AG04450 (cell line): ENCODE results near the gene SLC17A5. TPM values are rescaled to one million over a fixed set of nuclear protein-coding genes. Genes with fewer than 3 reads are reported as not detected.

ENCODE experiments used
- CTCF ChIA-PET: fragments of 300-600, 350-600 bp; formaldehyde crosslinking; extraction: SDS; loops from one replicate; lab custom pipeline; 2022; ENCODE audit warnings: antibody characterized with exemption, inconsistent platforms; lab: Charles Lee
- POLR2A ChIA-PET: fragments of 350-600 bp; formaldehyde crosslinking; extraction: SDS; loops from one replicate; lab custom pipeline; 2021; ENCODE audit warnings: antibody characterized with exemption, inconsistent platforms; lab: Yijun Ruan, JAX
- DNase-seq: peaks from one replicate; pipeline ENCODE4 v3.0.0-alpha.2; 2011; ENCODE audit warnings: low read depth, low spot score
- H3K27ac ChIP-seq: one replicate; pipeline ENCODE4 v1.5.1; 2012; ENCODE audit warnings: low read depth, low read length, control low read depth
- H3K27me3 ChIP-seq: one replicate; pipeline ENCODE4 v1.6.0; 2012; ENCODE audit warnings: low read length; ENCODE audit not compliant: control insufficient read depth, insufficient read depth
- H3K4me3 ChIP-seq: 2 replicates; pipeline ENCODE4 v1.5.1; 2011; ENCODE audit warnings: mild to moderate bottlenecking, low read depth, low read length, control low read depth
- H3K9me3 ChIP-seq: 2 replicates; pipeline ENCODE4 v1.5.1; 2012; ENCODE audit warnings: low read length; ENCODE audit not compliant: control insufficient read depth, insufficient read depth
- polyA plus RNA-seq: library from polyadenylated mRNA; depleted of rRNA; stranded (reverse); fragments of >200 nt; gene quantifications from 2 replicates; pipeline ENCODE4 v1.2.3, GENCODE V29; 2011
- TF ChIP-seq, protein P1 (sequence below): IDR thresholded peaks from 2 replicates; pipeline ENCODE4 v1.5.1; 2011; ENCODE audit warnings: low read depth, low read length, control low read depth, inconsistent platforms

The SLC17A5 gene
- polyA plus RNA-seq, 1 experiment: 34.0 TPM

DNA sequence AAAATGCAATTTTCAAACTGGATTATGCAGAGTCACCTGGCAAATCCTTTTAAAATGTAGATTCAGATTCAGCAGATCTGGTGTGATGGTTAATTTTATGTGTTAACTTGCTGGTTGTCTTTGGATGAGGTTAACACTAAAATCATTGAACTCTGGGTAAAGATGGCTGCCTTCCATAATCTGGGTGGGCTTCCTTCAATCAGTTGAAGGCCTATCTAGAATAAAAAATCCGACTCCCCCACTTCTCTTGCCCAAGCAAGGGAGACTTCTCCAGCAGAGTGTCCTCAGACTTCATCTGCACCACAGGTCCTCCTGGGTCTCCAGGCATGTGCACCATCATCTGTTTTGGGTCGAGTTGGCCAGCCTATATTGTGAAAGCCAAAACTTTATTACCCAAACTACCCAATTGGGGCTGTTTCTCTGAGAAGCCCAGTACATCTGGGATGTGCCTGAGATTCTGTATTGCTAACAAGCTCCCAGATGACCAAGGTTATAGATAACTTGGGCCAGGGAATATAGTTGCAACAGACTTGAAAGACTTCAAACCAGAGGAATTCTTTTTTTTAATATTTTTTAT lies 1.6 kb upstream of the SLC17A5 start:
- no peak for DNase-seq
- no peaks in the 10 kb centered on the region for H3K27me3 ChIP-seq
- H3K4me3 ChIP-seq: no peak overlapping the region
- TF ChIP-seq, protein P1, sequence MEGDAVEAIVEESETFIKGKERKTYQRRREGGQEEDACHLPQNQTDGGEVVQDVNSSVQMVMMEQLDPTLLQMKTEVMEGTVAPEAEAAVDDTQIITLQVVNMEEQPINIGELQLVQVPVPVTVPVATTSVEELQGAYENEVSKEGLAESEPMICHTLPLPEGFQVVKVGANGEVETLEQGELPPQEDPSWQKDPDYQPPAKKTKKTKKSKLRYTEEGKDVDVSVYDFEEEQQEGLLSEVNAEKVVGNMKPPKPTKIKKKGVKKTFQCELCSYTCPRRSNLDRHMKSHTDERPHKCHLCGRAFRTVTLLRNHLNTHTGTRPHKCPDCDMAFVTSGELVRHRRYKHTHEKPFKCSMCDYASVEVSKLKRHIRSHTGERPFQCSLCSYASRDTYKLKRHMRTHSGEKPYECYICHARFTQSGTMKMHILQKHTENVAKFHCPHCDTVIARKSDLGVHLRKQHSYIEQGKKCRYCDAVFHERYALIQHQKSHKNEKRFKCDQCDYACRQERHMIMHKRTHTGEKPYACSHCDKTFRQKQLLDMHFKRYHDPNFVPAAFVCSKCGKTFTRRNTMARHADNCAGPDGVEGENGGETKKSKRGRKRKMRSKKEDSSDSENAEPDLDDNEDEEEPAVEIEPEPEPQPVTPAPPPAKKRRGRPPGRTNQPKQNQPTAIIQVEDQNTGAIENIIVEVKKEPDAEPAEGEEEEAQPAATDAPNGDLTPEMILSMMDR: no peak
- POLR2A ChIA-PET: no interaction called here
- CTCF ChIA-PET: interaction anchor here (1.3 kb wide), 1 partner anchor 1555 kb away, joined by 3 read pairs; no protein-coding TSS in a partner anchor
- no peak overlapping the region for H3K27ac ChIP-seq
- no peaks in the 10 kb centered on the region; the same call in 1 of the 2 replicates for H3K9me3 ChIP-seq

DNA sequence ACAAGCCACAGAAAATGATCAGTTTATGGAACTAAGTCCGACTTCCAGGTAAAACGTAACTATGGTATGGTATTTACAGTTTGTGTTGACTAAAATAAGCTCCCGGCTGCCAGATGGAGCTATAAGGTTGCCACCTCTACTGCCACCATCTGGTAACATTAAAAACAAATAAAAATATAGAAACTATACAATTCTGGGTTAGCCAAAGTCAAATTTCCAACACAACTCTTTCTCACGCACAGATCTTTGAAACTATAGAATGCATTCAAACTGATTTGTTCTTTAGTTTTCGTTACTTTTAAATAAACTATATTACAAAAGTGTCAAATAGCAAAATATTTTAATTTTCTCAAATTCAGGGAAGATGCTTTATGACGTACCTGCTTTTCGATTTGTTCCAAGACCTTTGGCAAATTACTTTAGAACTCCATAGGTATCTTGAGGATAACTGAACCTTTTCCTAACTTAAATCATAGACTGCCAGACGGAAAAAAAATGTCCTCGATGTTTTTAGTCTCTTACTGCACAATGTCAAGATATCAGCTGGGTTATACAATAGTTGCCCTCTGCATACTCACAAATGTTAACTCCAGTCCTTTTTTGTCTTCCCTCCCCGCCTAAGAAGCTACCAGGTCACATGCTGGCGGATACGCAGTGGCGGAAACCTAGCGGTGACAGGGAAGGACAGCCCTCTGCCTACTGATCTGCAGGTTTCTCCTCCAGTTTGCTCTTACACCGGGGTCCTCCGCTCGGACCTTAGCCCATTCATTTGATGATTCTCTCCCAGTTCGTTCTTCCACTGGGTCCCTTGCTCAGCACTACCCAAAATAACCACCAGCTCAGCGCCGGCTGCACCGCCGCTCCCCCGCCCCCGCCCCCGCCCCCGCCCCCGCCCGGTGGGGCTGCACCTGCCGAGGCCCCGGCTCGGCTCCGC lies 888 bp downstream of the SLC17A5 start:
- H3K27ac ChIP-seq: no peak overlapping the region

DNA sequence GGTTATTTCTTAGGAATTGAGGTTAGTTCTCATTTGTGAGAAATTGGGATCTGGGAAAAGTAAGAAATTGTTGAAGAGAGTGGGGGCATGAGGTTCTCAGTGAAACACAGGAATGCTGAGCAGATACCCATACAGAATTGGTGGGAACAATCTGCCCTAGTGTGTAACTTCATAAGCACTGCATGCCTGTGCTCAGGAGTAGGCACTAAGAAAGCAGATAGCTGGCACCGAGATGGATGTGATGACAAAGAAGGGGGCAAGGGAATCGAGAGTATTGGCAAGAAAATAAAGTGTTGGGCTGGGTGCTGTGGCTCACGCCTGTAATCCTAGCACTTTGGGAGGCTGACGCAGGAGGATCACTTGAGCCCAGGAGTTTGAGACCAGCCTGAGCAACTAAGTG lies 4.0 kb downstream of the SLC17A5 start:
- DNase-seq: no peak
- ChIA-PET CTCF (no interaction called here), POLR2A (no interaction called here)
- no peaks in the 10 kb centered on the region; the same call in 1 of the 2 replicates for H3K9me3 ChIP-seq
- no peak overlapping the region for H3K27ac ChIP-seq
- no peaks in the 10 kb centered on the region for H3K27me3 ChIP-seq
- H3K4me3 ChIP-seq: no peak overlapping the region
- TF ChIP-seq, protein P1: no peak

More for the DNA sequence above, 888 bp downstream of the SLC17A5 start:
- CTCF ChIA-PET: interaction anchor here (0.6 to 3.6 kb wide), 21 partner anchors 9 to 1559 kb away, joined by 3 to 23 read pairs (median 4); partner anchors contain the start of gene EEF1A1
- H3K9me3 ChIP-seq: no peaks in the 10 kb centered on the region; the same call in 1 of the 2 replicates
- POLR2A ChIA-PET: interaction anchor here (0.6 to 3.2 kb wide), 12 partner anchors 10 to 1553 kb away, joined by 3 to 11 read pairs (median 4); partner anchors contain the start of gene COL12A1
- TF ChIP-seq, protein P1: peak; percentile 49
- H3K4me3 ChIP-seq: peak overlapping the region; percentile 73
- DNase-seq: no peak
- H3K27me3 ChIP-seq: no peaks in the 10 kb centered on the region

- peak; percentile 29 for DNase-seq
- TF ChIP-seq, protein P1: no peak
- Histone ChIP-seq H3K27ac (no peak overlapping the region), H3K27me3 (no peaks in the 10 kb centered on the region), H3K9me3 (no peaks in the 10 kb centered on the region), H3K4me3 (no peak overlapping the region)
- POLR2A ChIA-PET: interaction anchor here (0.8 kb wide), 1 partner anchor 128 kb away, joined by 3 read pairs; no protein-coding TSS in a partner anchor
- CTCF ChIA-PET: interaction anchor here (0.5 to 1.3 kb wide), 4 partner anchors 16 to 1564 kb away, joined by 3 to 6 read pairs (median 4); no protein-coding TSS in a partner anchor
Observed at GRCh38 chr6:73648166-73648565, 5.6 kb downstream of the SLC17A5 start.
